ENCODE results near the gene FXYD5. TPM values are rescaled to one million over a fixed set of nuclear protein-coding genes. Genes with fewer than 3 reads are reported as not detected.

Gene FXYD5
- total RNA-seq, 1 experiment from 2014 or later, result 123 TPM

GRCh38 chr19:35136231-35136630 is 18.3 kb upstream of the FXYD5 start (continued):
- TF ChIP-seq POLR2AphosphoS5 (IDR thresholded peaks at IDR 0.05; ENCODE audit: low read depth, low read length) (no peak), SP1 (IDR thresholded peaks at IDR 0.05; ENCODE audit: low read depth) (no peak), FOSL1 (IDR thresholded peaks at IDR 0.05; ENCODE audit: low read depth) (no peak), CEBPB (IDR thresholded peaks at IDR 0.05; ENCODE audit: low read depth) (no peak), YY1 (IDR thresholded peaks at IDR 0.05; ENCODE audit: extremely low read depth, insufficient replicate concordance, low read depth, low read length) (no peak), ZBTB33 (IDR thresholded peaks at IDR 0.05; ENCODE audit: extremely low read depth, insufficient replicate concordance, low read length) (no peak), TCF7L2 (IDR thresholded peaks at IDR 0.05; ENCODE audit: borderline replicate concordance, extremely low read depth, insufficient read depth, insufficient read length) (no peak), ATF3 (IDR thresholded peaks at IDR 0.05) (no peak), ZNF274 (IDR thresholded peaks at IDR 0.05; ENCODE audit: low read depth, low read length) (no peak)

GRCh38 chr19:35136977-35137702 is 17.4 kb upstream of the FXYD5 start:
- intact Hi-C loops (cut with micrococcal nuclease), result loop anchor here (10.0 kb wide), 1 partner anchor 162 kb away; no protein-coding TSS in a partner anchor
- Histone ChIP-seq H3K9ac (ENCODE audit: low read length) (no peak overlapping the region), H3K4me2 (ENCODE audit: low read length) (no peak overlapping the region)
- no peak for TF ChIP-seq FOSL1 (IDR thresholded peaks at IDR 0.05; ENCODE audit: low read depth)
- TF ChIP-seq POLR2A (IDR thresholded peaks at IDR 0.05; ENCODE audit: borderline replicate concordance, extremely low read depth, insufficient read depth, insufficient read length), result no peak
- TF ChIP-seq CTCF (IDR thresholded peaks at IDR 0.05 in 2 of 3, conservative IDR thresholded peaks at IDR 0.05 in 1 of 3; ENCODE audit: borderline replicate concordance in 1 of 3, insufficient read depth in 1 of 3, low read depth in 2 of 3, low read length in 2 of 3), result no peak
- no peak for TF ChIP-seq EZH2phosphoT487 (IDR thresholded peaks at IDR 0.05; ENCODE audit: borderline replicate concordance)
- TF ChIP-seq SRF (IDR thresholded peaks at IDR 0.05; ENCODE audit: low read depth), result no peak
- no peak for TF ChIP-seq REST (IDR thresholded peaks at IDR 0.05; ENCODE audit: low read depth)
- no peak for TF ChIP-seq RAD21 (IDR thresholded peaks at IDR 0.05; ENCODE audit: low read depth)
- TF ChIP-seq MAX (IDR thresholded peaks at IDR 0.05), result no peak
- no peak for TF ChIP-seq TCF7L2 (IDR thresholded peaks at IDR 0.05; ENCODE audit: borderline replicate concordance, extremely low read depth, insufficient read depth, insufficient read length)

More at GRCh38 chr19:35136977-35137702, 17.4 kb upstream of the FXYD5 start:
- Histone ChIP-seq H3K79me2 (ENCODE audit: insufficient read depth, low read length) (no peaks in the 10 kb centered on the region), H3K4me3 (replicated peaks in 1 of 2; ENCODE audit: low read depth in 1 of 2, low read length in 2 of 2) (no peak overlapping the region), H3K27ac (ENCODE audit: low read depth, low read length) (no peak overlapping the region), H3K4me1 (ENCODE audit: control insufficient read depth in 1 of 2, insufficient read depth in 2 of 2, low read length in 2 of 2) (peaks cover 12 to 14% of the 10 kb centered on the region in 2 experiments), H2AFZ (ENCODE audit: low read depth, low read length, poor library complexity, severe bottlenecking) (no peak overlapping the region), H3K9me2 (ENCODE audit: insufficient read depth) (no peaks in the 10 kb centered on the region), H4K20me1 (ENCODE audit: insufficient read depth) (no peaks in the 10 kb centered on the region), H3K27me3 (ENCODE audit: insufficient read depth, low read length) (no peaks in the 10 kb centered on the region), H3K36me3 (ENCODE audit: control insufficient read depth in 1 of 2, insufficient read depth in 2 of 2, low read length in 2 of 2) (no peaks in the 10 kb centered on the region), H3K9me3 (ENCODE audit: control insufficient read depth in 1 of 2, insufficient read depth in 1 of 2, low read depth in 1 of 2, low read length in 2 of 2) (no peaks in the 10 kb centered on the region)
- ChIA-PET CTCF (interaction anchor here (4.1 kb wide), 1 partner anchor 70 kb away, joined by 28 read pairs; no protein-coding TSS in a partner anchor), POLR2A (no interaction called here), RAD21 (ENCODE audit: low non-redundant PET in 1 of 2, low total read pairs in 2 of 2, uncharacterized antibody in 2 of 2, unreplicated experiment in 2 of 2) (no interaction called here)
- BruUV-seq (replicated peaks), result no TSS peak
- DNase-seq (ENCODE audit: low read depth, low spot score) (no peak), ATAC-seq (no peak)
